Keratinocyte (primary cell): ENCODE results near the gene GPR39. TPM values are rescaled to one million over a fixed set of nuclear protein-coding genes. Genes with fewer than 3 reads are reported as not detected.

Experiments
- DNase-seq: peaks from one replicate; pipeline ENCODE4 v3.0.0-alpha.2; 2011; ENCODE audit warnings: low read depth, missing footprints, low spot score
- FAIRE-seq: peaks from 2 replicates; lab custom pipeline; 2011; peaks lifted over from hg19 to GRCh38; lab: Jason Lieb, UNC
- H2AFZ ChIP-seq: 2 replicates; pipeline ENCODE4 v1.6.0; 2012; ENCODE audit warnings: low read length, control low read depth, inconsistent platforms; ENCODE audit not compliant: control insufficient read depth
- H3K27ac ChIP-seq: 2 replicates; pipeline ENCODE4 v1.5.1; 2011; ENCODE audit warnings: low read length; ENCODE audit not compliant: control insufficient read depth, insufficient read depth
- H3K27me3 ChIP-seq: 3 replicates; pipeline ENCODE4 v1.6.0; 2011; ENCODE audit warnings: low read length; ENCODE audit not compliant: control insufficient read depth, insufficient read depth; ENCODE audit errors: extremely low read depth
- H3K36me3 ChIP-seq, 2 experiments: 2 replicates in 1 of 2; 3 replicates in 1 of 2; pipeline ENCODE4 v1.5.1; 2011; ENCODE audit warnings: low read length in 2 of 2, mild to moderate bottlenecking in 1 of 2; ENCODE audit not compliant: control insufficient read depth in 2 of 2, insufficient read depth in 2 of 2; ENCODE audit errors: extremely low read depth in 1 of 2
- H3K4me1 ChIP-seq: 3 replicates; pipeline ENCODE4 v1.5.1; 2011; ENCODE audit warnings: low read length; ENCODE audit not compliant: control insufficient read depth, insufficient read depth; ENCODE audit errors: extremely low read depth
- H3K4me2 ChIP-seq: 3 replicates; pipeline ENCODE4 v1.6.0; 2011; ENCODE audit warnings: low read depth, low read length; ENCODE audit not compliant: control insufficient read depth, insufficient read depth; ENCODE audit errors: extremely low read depth
- H3K4me3 ChIP-seq, 3 experiments: fragments of 200-600 bp in 1 of 3; sonication (generic) in 1 of 3; 2 replicates in 2 of 3; 3 replicates in 1 of 3; pipeline ENCODE4 v1.5.1; 2011 to 2016; ENCODE audit warnings: low read length in 3 of 3, mild to moderate bottlenecking in 3 of 3, control low read depth in 2 of 3, inconsistent platforms in 1 of 3, low read depth in 1 of 3, mixed read lengths in 1 of 3, mixed run types in 1 of 3, moderate library complexity in 1 of 3; ENCODE audit not compliant: control insufficient read depth in 2 of 3, insufficient read depth in 2 of 3; ENCODE audit errors: extremely low read depth in 1 of 3
- H3K79me2 ChIP-seq: 2 replicates; pipeline ENCODE4 v1.6.0; 2012; ENCODE audit warnings: low read length; ENCODE audit not compliant: control insufficient read depth, insufficient read depth
- H3K9ac ChIP-seq: 3 replicates; pipeline ENCODE4 v1.6.0; 2011; ENCODE audit warnings: low read length; ENCODE audit not compliant: control insufficient read depth, insufficient read depth; ENCODE audit errors: extremely low read depth
- H3K9me1 ChIP-seq: 3 replicates; pipeline ENCODE4 v1.6.0; 2011; ENCODE audit warnings: low read length; ENCODE audit not compliant: control insufficient read depth, insufficient read depth; ENCODE audit errors: extremely low read depth
- H3K9me3 ChIP-seq: 2 replicates; pipeline ENCODE4 v1.5.1; 2012; ENCODE audit warnings: low read depth, low read length; ENCODE audit not compliant: control insufficient read depth
- H4K20me1 ChIP-seq: 3 replicates; pipeline ENCODE4 v1.6.0; 2011; ENCODE audit warnings: low read length; ENCODE audit not compliant: control insufficient read depth, insufficient read depth; ENCODE audit errors: extremely low read depth
- CTCF ChIP-seq, 3 experiments: IDR thresholded peaks in 1 of 3; conservative IDR thresholded peaks in 1 of 3; optimal IDR thresholded peaks in 1 of 3; 2 replicates in 2 of 3; 3 replicates in 1 of 3; pipeline versions ENCODE3 to v1.5.1; 2011; ENCODE audit warnings: low read length in 3 of 3, mild to moderate bottlenecking in 3 of 3, moderate library complexity in 2 of 3, control low read depth in 1 of 3, inconsistent platforms in 1 of 3; ENCODE audit not compliant: insufficient read depth in 2 of 3; ENCODE audit errors: extremely low read depth in 1 of 3
- EZH2 ChIP-seq: IDR thresholded peaks from one replicate; pipeline ENCODE4 v1.6.1; 2012; ENCODE audit warnings: inconsistent platforms, mild to moderate bottlenecking, low read length, moderate library complexity
- dilution Hi-C: fragments of 300-500 bp; cut with MboI; formaldehyde crosslinking; loops from one replicate; pipeline ENCODE4 v1.7.0; 2020; ENCODE audit warnings: low sequenced_read_pairs; ENCODE audit not compliant: extremely low pct_ligation_motif_present
- polyA plus RNA-seq, 5 experiments: library from polyadenylated mRNA; depleted of rRNA in 3 of 5; stranded (reverse) in 3 of 5; stranded (forward) in 1 of 5; unstranded in 1 of 5; fragments of >200 nt; gene quantifications; 1 replicate in 1 of 5; 2 replicates in 3 of 5; 3 replicates in 1 of 5; pipeline versions ENCODE4 v1.2.1 to v1.2.3, GENCODE V29; 2011 to 2012; ENCODE audit warnings: missing spikeins in 2 of 5, low read depth in 1 of 5, low replicate concordance in 1 of 5

Gene GPR39
- polyA plus RNA-seq, 1 donor (not counting 4 experiments of a cell fraction or from before 2014, with no cell fraction given), result 4.7 TPM

- peaks cover 53% of the 10 kb centered on the region for H3K4me1 ChIP-seq
- no peaks in the 10 kb centered on the region for H3K27me3 ChIP-seq
- TF ChIP-seq CTCF (optimal IDR thresholded peaks at IDR 0.05 in 1 of 3, IDR thresholded peaks at IDR 0.05 in 1 of 3, conservative IDR thresholded peaks at IDR 0.05 in 1 of 3; ENCODE audit: extremely low read depth in 1 of 3, insufficient read depth in 2 of 3, low read length in 3 of 3), result no peak
- TF ChIP-seq EZH2, result no peak
- H3K9ac ChIP-seq, result no peak overlapping the region
- FAIRE-seq, result no peak
- peak overlapping the region in 2 of 3 experiments; percentile 22 to 37 for H3K4me3 ChIP-seq
- H4K20me1 ChIP-seq, result no peaks in the 10 kb centered on the region
- no peaks in the 10 kb centered on the region for H3K9me3 ChIP-seq
- no peak overlapping the region for H3K27ac ChIP-seq
- H3K9me1 ChIP-seq, result no peaks in the 10 kb centered on the region
- no peak for DNase-seq
- H3K79me2 ChIP-seq, result peaks cover 10% of the 10 kb centered on the region
- H2AFZ ChIP-seq, result no peak overlapping the region
- dilution Hi-C loops, result no loop called here
- H3K36me3 ChIP-seq, result no peaks in the 10 kb centered on the region
- peak overlapping the region; percentile 75 for H3K4me2 ChIP-seq
Measured at GRCh38 chr2:132419235-132419634, 2.6 kb downstream of the GPR39 start.

- H2AFZ ChIP-seq, result no peak overlapping the region
- FAIRE-seq (no peak), DNase-seq (no peak)
- H3K4me2 ChIP-seq, result peak overlapping the region; percentile 75
- no peak overlapping the region for H3K9ac ChIP-seq
- H3K9me1 ChIP-seq, result no peaks in the 10 kb centered on the region
- H3K79me2 ChIP-seq, result peaks cover 10% of the 10 kb centered on the region
- peaks cover 54% of the 10 kb centered on the region for H3K4me1 ChIP-seq
- no peaks in the 10 kb centered on the region for H3K36me3 ChIP-seq
- no peaks in the 10 kb centered on the region for H3K27me3 ChIP-seq
- no peak overlapping the region for H3K27ac ChIP-seq
- dilution Hi-C loops, result no loop called here
- no peak overlapping the region for H3K4me3 ChIP-seq
- H3K9me3 ChIP-seq, result no peaks in the 10 kb centered on the region
- no peaks in the 10 kb centered on the region for H4K20me1 ChIP-seq
- TF ChIP-seq EZH2, result no peak
- TF ChIP-seq CTCF (optimal IDR thresholded peaks at IDR 0.05 in 1 of 3, IDR thresholded peaks at IDR 0.05 in 1 of 3, conservative IDR thresholded peaks at IDR 0.05 in 1 of 3; ENCODE audit: extremely low read depth in 1 of 3, insufficient read depth in 2 of 3, low read length in 3 of 3), result no peak
Measured at GRCh38 chr2:132419941-132420340, 3.3 kb downstream of the GPR39 start.
